ENCODE results near the gene SORL1. TPM values are rescaled to one million over a fixed set of nuclear protein-coding genes. Genes with fewer than 3 reads are reported as not detected.

SORL1 gene
- total RNA-seq, 1 experiment from 2014 or later: 68.3 TPM

- Histone ChIP-seq H3K18ac (ENCODE audit: insufficient read length, low read depth, low read length) (no peak overlapping the region), H4K91ac (ENCODE audit: insufficient read length, low read depth, low read length) (no peak overlapping the region), H3K4ac (ENCODE audit: low read depth, low read length) (no peak overlapping the region), H3K4me1 (ENCODE audit: insufficient read depth, low read length) (peaks cover 37% of the 10 kb centered on the region; the same call in 1 of the 2 replicates), H4K8ac (replicated peaks; ENCODE audit: insufficient read length, low read depth, low read length) (no peak overlapping the region), H3K27me3 (ENCODE audit: insufficient read depth, low read length) (no peaks in the 10 kb centered on the region), H2BK5ac (ENCODE audit: insufficient read length, low read length) (no peak overlapping the region), H3K14ac (ENCODE audit: insufficient read depth, low read length) (no peak overlapping the region), H4K20me1 (ENCODE audit: control insufficient read depth, insufficient read depth, insufficient read length) (no peaks in the 10 kb centered on the region), H3K23ac (ENCODE audit: insufficient read length, low read depth, low read length) (no peak overlapping the region), H3K79me1 (ENCODE audit: insufficient read depth, low read depth, low read length, poor library complexity, severe bottlenecking) (peaks cover 9% of the 10 kb centered on the region), H3K79me2 (ENCODE audit: insufficient read depth, low read length) (peaks cover 16% of the 10 kb centered on the region; the same call in 1 of the 2 replicates), H2BK20ac (ENCODE audit: low read depth, low read length, poor library complexity, severe bottlenecking) (no peak overlapping the region), H3K56ac (ENCODE audit: insufficient read length, low read depth, low read length) (no peak overlapping the region), H2BK120ac (ENCODE audit: low read depth, low read length, poor library complexity, severe bottlenecking) (no peak overlapping the region), H4K5ac (ENCODE audit: insufficient read length, low read depth, low read length) (no peak overlapping the region), H2AK5ac (ENCODE audit: insufficient read length, low read length) (no peak overlapping the region), H2BK12ac (ENCODE audit: insufficient read length, low read depth, low read length) (no peak overlapping the region), H3K4me2 (ENCODE audit: insufficient read depth, insufficient read length, low read length) (no peak overlapping the region), H2BK15ac (ENCODE audit: low read depth, low read length) (no peak overlapping the region), H3K9me3 (ENCODE audit: control insufficient read depth, low read depth, low read length) (no peaks in the 10 kb centered on the region), H3K27ac (ENCODE audit: insufficient read length, low read depth, low read length) (no peak overlapping the region), H3K9ac (ENCODE audit: extremely low read depth, insufficient read length, low read length) (no peak overlapping the region), H3K23me2 (ENCODE audit: insufficient read length, low read depth, low read length, poor library complexity, severe bottlenecking) (no peaks in the 10 kb centered on the region), H3T11ph (ENCODE audit: low read length) (no peak overlapping the region), H2AFZ (ENCODE audit: low read length) (no peak overlapping the region)
- no CpG with 5 or more reads among the region's 11 CpGs for WGBS (ENCODE audit: extremely low coverage, insufficient read length, low lambda C conversion rate)
- peak; percentile 56 for DNase-seq
- Mint-ChIP-seq H3K27me3 (ENCODE audit: low read depth) (no peaks in the 10 kb centered on the region), H3K4me3 (no peak overlapping the region), H3K36me3 (ENCODE audit: insufficient read depth in 1 of 3, low read depth in 3 of 3) (peaks cover 3 to 9% (median 6%) of the 10 kb centered on the region in 3 experiments; a peak in 6 of 7 replicates), H3K27ac (peak overlapping the region; percentile 27 to 88 (median 32); a peak in 5 of 7 replicates), H3K4me1 (peaks cover 87 to 90% of the 10 kb centered on the region in 2 experiments), H3K9me3 (no peaks in the 10 kb centered on the region)
- no peak for TF ChIP-seq CTCF (conservative IDR thresholded peaks at IDR 0.05)
These were observed 12.3 kb downstream of the SORL1 start for GRCh38 chr11:121464352-121464946.

Data from H9 (cell line).